Neural cell (in vitro differentiated cells): ENCODE data around the gene CPEB2. TPM values are rescaled to one million over a fixed set of nuclear protein-coding genes. Genes with fewer than 3 reads are reported as not detected.

Source experiments
- H2AFZ ChIP-seq: fragments of 200-600, 300-800 bp; sonication (generic), shearing (Covaris generic); 2 replicates; pipeline ENCODE4 v1.6.0; 2014; ENCODE audit warnings: low read depth, mild to moderate bottlenecking, antibody characterized with exemption, low read length, moderate library complexity
- H3F3A ChIP-seq: fragments of 200-600 bp; shearing (Covaris generic); 2 replicates; pipeline ENCODE4 v1.6.1; 2016; ENCODE audit warnings: mild to moderate bottlenecking, moderate library complexity, mixed read lengths, antibody characterized with exemption, low read length; ENCODE audit not compliant: insufficient read depth, poor library complexity, severe bottlenecking
- H3K27ac ChIP-seq: fragments of 200-600, 300-800 bp; sonication (generic), shearing (Covaris generic); 2 replicates; pipeline ENCODE4 v1.5.1; 2014; ENCODE audit warnings: mild to moderate bottlenecking, low read length, moderate library complexity
- H3K27me3 ChIP-seq: fragments of 300-800, 200-600 bp; sonication (generic), shearing (Covaris generic); 2 replicates; pipeline ENCODE4 v1.6.0; 2014; ENCODE audit warnings: mild to moderate bottlenecking, low read depth, low read length, moderate library complexity; ENCODE audit not compliant: insufficient read depth
- H3K36me3 ChIP-seq: fragments of 300-800, 200-600 bp; sonication (generic), shearing (Covaris generic); 2 replicates; pipeline ENCODE4 v1.5.1; 2014; ENCODE audit warnings: mild to moderate bottlenecking, antibody characterized with exemption, low read length, moderate library complexity; ENCODE audit not compliant: insufficient read depth
- H3K4me2 ChIP-seq: fragments of 300-800, 200-600 bp; sonication (generic), shearing (Covaris generic); 2 replicates; pipeline ENCODE4 v1.6.0; 2014; ENCODE audit warnings: mild to moderate bottlenecking, low read length
- H3K4me3 ChIP-seq: fragments of 300-800, 200-600 bp; sonication (generic), shearing (Covaris generic); 2 replicates; pipeline ENCODE4 v1.5.1; 2014; ENCODE audit warnings: mild to moderate bottlenecking, low read length, moderate library complexity
- H3K79me2 ChIP-seq: fragments of 200-600 bp; shearing (Covaris generic); replicated peaks from 2 replicates; pipeline ENCODE4 v1.6.0; 2014; ENCODE audit warnings: mild to moderate bottlenecking, low read length, moderate library complexity; ENCODE audit not compliant: insufficient read depth
- H3K9ac ChIP-seq: fragments of 300-800, 200-600 bp; sonication (generic), shearing (Covaris generic); 2 replicates; pipeline ENCODE4 v1.6.1; 2016; ENCODE audit warnings: mild to moderate bottlenecking, low read length, mixed read lengths
- H3K9me2 ChIP-seq: fragments of 200-600 bp; shearing (Covaris generic); 2 replicates; pipeline ENCODE4 v1.6.1; 2016; ENCODE audit warnings: mild to moderate bottlenecking, low read length, mixed read lengths; ENCODE audit not compliant: insufficient read depth
- H3K9me3 ChIP-seq: fragments of 200-600, 300-800 bp; sonication (generic), shearing (Covaris generic); 2 replicates; pipeline ENCODE4 v1.6.1; 2016; ENCODE audit warnings: mild to moderate bottlenecking, mixed run types, low read length, moderate library complexity, mixed read lengths
- H4K20me1 ChIP-seq: fragments of 200-600 bp; shearing (Covaris generic); 2 replicates; pipeline ENCODE4 v1.6.1; 2016; ENCODE audit warnings: mild to moderate bottlenecking, mixed run types; ENCODE audit not compliant: insufficient read depth
- CTCF ChIP-seq: fragments of 450-650 bp; IDR thresholded peaks from 2 replicates; pipeline ENCODE4 v1.5.1; 2014; ENCODE audit warnings: antibody characterized with exemption, mild to moderate bottlenecking, moderate library complexity; ENCODE audit not compliant: poor library complexity, severe bottlenecking
- EP300 ChIP-seq: fragments of 450-650 bp; conservative IDR thresholded peaks from 2 replicates; pipeline ENCODE4 v1.6.1; 2014; ENCODE audit warnings: antibody characterized with exemption, mild to moderate bottlenecking, moderate library complexity; ENCODE audit not compliant: poor library complexity, severe bottlenecking
- EZH2 ChIP-seq: fragments of 200-600, 300-800 bp; shearing (Covaris generic), sonication (generic); IDR thresholded peaks from 2 replicates; pipeline ENCODE4 v1.6.1; 2014; ENCODE audit warnings: antibody characterized with exemption, low read length, borderline replicate concordance, mild to moderate bottlenecking; ENCODE audit not compliant: insufficient read depth, poor library complexity, severe bottlenecking
- MXI1 ChIP-seq: fragments of 450-650 bp; conservative IDR thresholded peaks from 2 replicates; pipeline ENCODE4 v1.6.1; 2014; ENCODE audit warnings: antibody characterized with exemption, mild to moderate bottlenecking; ENCODE audit not compliant: poor library complexity, severe bottlenecking
- POLR2AphosphoS5 ChIP-seq: IDR thresholded peaks from 2 replicates; pipeline ENCODE4 v1.6.1; 2012
- RAD21 ChIP-seq: fragments of 450-650 bp; conservative IDR thresholded peaks from 2 replicates; pipeline ENCODE4 v1.6.1; 2014; ENCODE audit warnings: antibody characterized with exemption, mild to moderate bottlenecking, moderate library complexity
- SMC3 ChIP-seq: fragments of 450-650 bp; conservative IDR thresholded peaks from 2 replicates; pipeline ENCODE4 v1.6.1; 2014; ENCODE audit warnings: antibody characterized with exemption, mild to moderate bottlenecking, moderate library complexity; ENCODE audit not compliant: poor library complexity
- TAF1 ChIP-seq: IDR thresholded peaks from 2 replicates; pipeline ENCODE4 v1.6.1; 2012; ENCODE audit warnings: low read depth
- polyA plus RNA-seq: library from polyadenylated mRNA; depleted of rRNA; stranded (reverse); fragments of >200 nt; gene quantifications from 2 replicates; pipeline ENCODE4 v1.2.3, GENCODE V29; 2014
- TF ChIP-seq, protein P1 (sequence below): IDR thresholded peaks from 2 replicates; pipeline ENCODE4 v1.6.1; 2012; ENCODE audit warnings: borderline replicate concordance

Gene CPEB2
- polyA plus RNA-seq, 1 donor from 2014 or later: 12.4 TPM

GRCh38 chr4:15013585-15013984 lies 11.3 kb downstream of the CPEB2 start:
- Histone ChIP-seq H3F3A (no peaks in the 10 kb centered on the region), H3K36me3 (no peaks in the 10 kb centered on the region), H3K9me3 (no peaks in the 10 kb centered on the region), H3K79me2 (peaks cover 4% of the 10 kb centered on the region), H3K27ac (no peak overlapping the region), H3K27me3 (no peaks in the 10 kb centered on the region), H4K20me1 (no peaks in the 10 kb centered on the region), H2AFZ (no peak overlapping the region), H3K9ac (no peak overlapping the region), H3K4me3 (no peak overlapping the region), H3K4me2 (no peak overlapping the region), H3K9me2 (no peaks in the 10 kb centered on the region)
- TF ChIP-seq CTCF (no peak), EZH2 (no peak), EP300 (no peak), RAD21 (no peak), POLR2AphosphoS5 (no peak), SMC3 (no peak), TAF1 (no peak), MXI1 (no peak)
- TF ChIP-seq, protein P1, sequence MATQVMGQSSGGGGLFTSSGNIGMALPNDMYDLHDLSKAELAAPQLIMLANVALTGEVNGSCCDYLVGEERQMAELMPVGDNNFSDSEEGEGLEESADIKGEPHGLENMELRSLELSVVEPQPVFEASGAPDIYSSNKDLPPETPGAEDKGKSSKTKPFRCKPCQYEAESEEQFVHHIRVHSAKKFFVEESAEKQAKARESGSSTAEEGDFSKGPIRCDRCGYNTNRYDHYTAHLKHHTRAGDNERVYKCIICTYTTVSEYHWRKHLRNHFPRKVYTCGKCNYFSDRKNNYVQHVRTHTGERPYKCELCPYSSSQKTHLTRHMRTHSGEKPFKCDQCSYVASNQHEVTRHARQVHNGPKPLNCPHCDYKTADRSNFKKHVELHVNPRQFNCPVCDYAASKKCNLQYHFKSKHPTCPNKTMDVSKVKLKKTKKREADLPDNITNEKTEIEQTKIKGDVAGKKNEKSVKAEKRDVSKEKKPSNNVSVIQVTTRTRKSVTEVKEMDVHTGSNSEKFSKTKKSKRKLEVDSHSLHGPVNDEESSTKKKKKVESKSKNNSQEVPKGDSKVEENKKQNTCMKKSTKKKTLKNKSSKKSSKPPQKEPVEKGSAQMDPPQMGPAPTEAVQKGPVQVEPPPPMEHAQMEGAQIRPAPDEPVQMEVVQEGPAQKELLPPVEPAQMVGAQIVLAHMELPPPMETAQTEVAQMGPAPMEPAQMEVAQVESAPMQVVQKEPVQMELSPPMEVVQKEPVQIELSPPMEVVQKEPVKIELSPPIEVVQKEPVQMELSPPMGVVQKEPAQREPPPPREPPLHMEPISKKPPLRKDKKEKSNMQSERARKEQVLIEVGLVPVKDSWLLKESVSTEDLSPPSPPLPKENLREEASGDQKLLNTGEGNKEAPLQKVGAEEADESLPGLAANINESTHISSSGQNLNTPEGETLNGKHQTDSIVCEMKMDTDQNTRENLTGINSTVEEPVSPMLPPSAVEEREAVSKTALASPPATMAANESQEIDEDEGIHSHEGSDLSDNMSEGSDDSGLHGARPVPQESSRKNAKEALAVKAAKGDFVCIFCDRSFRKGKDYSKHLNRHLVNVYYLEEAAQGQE: no peak

- no peak overlapping the region for H3K27ac ChIP-seq
- H3K4me3 ChIP-seq: no peak overlapping the region
- H4K20me1 ChIP-seq: no peaks in the 10 kb centered on the region
- no peaks in the 10 kb centered on the region for H3K9me2 ChIP-seq
- H3F3A ChIP-seq: no peaks in the 10 kb centered on the region
- H3K36me3 ChIP-seq: no peaks in the 10 kb centered on the region
- H3K9ac ChIP-seq: no peak overlapping the region
- peaks cover 4% of the 10 kb centered on the region for H3K79me2 ChIP-seq
- no peak overlapping the region for H3K4me2 ChIP-seq
- TF ChIP-seq MXI1 (no peak), SMC3 (no peak), EZH2 (no peak), RAD21 (no peak), CTCF (no peak), POLR2AphosphoS5 (no peak), TAF1 (no peak), EP300 (no peak)
- TF ChIP-seq, protein P1: no peak
- no peak overlapping the region for H2AFZ ChIP-seq
- H3K9me3 ChIP-seq: no peaks in the 10 kb centered on the region
- H3K27me3 ChIP-seq: no peaks in the 10 kb centered on the region
Measured at GRCh38 chr4:15015170-15015569, 12.9 kb downstream of the CPEB2 start.
